T-helper 1 cell treated with Interleukin-12 subunit alpha and Interleukin-12 subunit beta and Interleukin-4 antibody, amounts not matched to agents 30 ng/mL and 1 ng/mL, for 36 hours (primary cell): ENCODE results near the gene MSRB3. TPM values are rescaled to one million over a fixed set of nuclear protein-coding genes. Genes with fewer than 3 reads are reported as not detected.
"Not testable (repeated sequence)": the region's sequence is repeated elsewhere in the genome, so short reads cannot be mapped to it uniquely, and the experiment has no call there.

Source experiments
- intact Hi-C: fragments of 100-400 bp; cut with micrococcal nuclease; formaldehyde crosslinking; loops from one replicate; pipeline ENCODE4 v1.15.1; 2024
- total RNA-seq: library from RNA; stranded (reverse); gene quantifications from 2 replicates; pipeline ENCODE4 v1.2.3, GENCODE V29; 2022

The MSRB3 gene
- total RNA-seq, 1 donor from 2014 or later: 0.05 TPM

GRCh38 chr12:65285532-65285931, 7.0 kb downstream of the MSRB3 start:
- intact Hi-C loops: loop anchor here (5.0 kb wide), 1 partner anchor 393 kb away; no protein-coding TSS in a partner anchor

- intact Hi-C loops: loop anchor here (5.0 kb wide), 1 partner anchor 395 kb away; no protein-coding TSS in a partner anchor
These were observed 8.9 kb downstream of the MSRB3 start for GRCh38 chr12:65287426-65287825.

GRCh38 chr12:65292241-65292640, 13.8 kb downstream of the MSRB3 start:
- intact Hi-C loops: no loop called here

GRCh38 chr12:65293735-65294134, 15.3 kb downstream of the MSRB3 start:
- intact Hi-C loops: no loop called here

- intact Hi-C loops: no loop called here
These were observed 16.3 kb downstream of the MSRB3 start for GRCh38 chr12:65294641-65295262.

- intact Hi-C loops: no loop called here
These were observed 18.2 kb downstream of the MSRB3 start for GRCh38 chr12:65296508-65297265.

GRCh38 chr12:65300097-65300496, 21.6 kb downstream of the MSRB3 start:
- intact Hi-C loops: no loop called here

- intact Hi-C loops: no loop called here
These were observed 22.3 kb downstream of the MSRB3 start for GRCh38 chr12:65300679-65301349.

GRCh38 chr12:65302891-65303290, 24.4 kb downstream of the MSRB3 start:
- intact Hi-C loops: no loop called here

- intact Hi-C loops: no loop called here
These were observed 27.0 kb downstream of the MSRB3 start for GRCh38 chr12:65305346-65305950.

GRCh38 chr12:65306366-65307168, 28.1 kb downstream of the MSRB3 start:
- intact Hi-C loops: loop anchor here (2.0 kb wide), 1 partner anchor 678 kb away; no protein-coding TSS in a partner anchor

GRCh38 chr12:65307169-65307501, 28.7 kb downstream of the MSRB3 start:
- intact Hi-C loops: loop anchor here (2.0 kb wide), 1 partner anchor 678 kb away; no protein-coding TSS in a partner anchor

- intact Hi-C loops: no loop called here
These were observed 29.5 kb downstream of the MSRB3 start for GRCh38 chr12:65308006-65308405.

GRCh38 chr12:65308601-65309071, 30.2 kb downstream of the MSRB3 start:
- intact Hi-C loops: no loop called here

GRCh38 chr12:65311260-65311659, 32.8 kb downstream of the MSRB3 start:
- intact Hi-C loops: no loop called here

- intact Hi-C loops: no loop called here
These were observed 35.3 kb downstream of the MSRB3 start for GRCh38 chr12:65313719-65314317.

- intact Hi-C loops: not testable (repeated sequence)
These were observed 36.8 kb downstream of the MSRB3 start for GRCh38 chr12:65315238-65315637.

GRCh38 chr12:65318186-65318685, 39.8 kb downstream of the MSRB3 start:
- intact Hi-C loops: no loop called here

- intact Hi-C loops: no loop called here
These were observed 41.3 kb downstream of the MSRB3 start for GRCh38 chr12:65319688-65320200.

- intact Hi-C loops: no loop called here
These were observed 44.6 kb downstream of the MSRB3 start for GRCh38 chr12:65323070-65323469.
